HepG2 (cell line): Measurements from ENCODE around the gene KITLG.

Source experiments
- MAZ ChIP-seq, 2 experiments: sonication (generic) in 1 of 2; formaldehyde crosslinking in 1 of 2; IDR thresholded peaks; 2 replicates each; pipeline versions ENCODE4 v1.5.0 to v1.6.1; 2012 to 2020; ENCODE audit warnings: low read depth in 2 of 2, mild to moderate bottlenecking in 2 of 2, borderline replicate concordance in 1 of 2, improper control_type of control experiment in 1 of 2, low read length in 1 of 2, missing genetic modification reagents in 1 of 2, moderate library complexity in 1 of 2
- ZNF292 ChIP-seq: sonication (generic); formaldehyde crosslinking; IDR thresholded peaks from 2 replicates; pipeline ENCODE4 v1.8.1; 2022; ENCODE audit warnings: mild to moderate bottlenecking, low read depth, missing genetic modification reagents, borderline replicate concordance
- TF ChIP-seq, protein P1 (sequence below): sonication (generic); formaldehyde crosslinking; conservative IDR thresholded peaks from 2 replicates; pipeline ENCODE4 v1.8.1; 2023; ENCODE audit warnings: missing genetic modification reagents
- TF ChIP-seq, protein P2 (sequence below): sonication (generic); formaldehyde crosslinking; IDR thresholded peaks from 2 replicates; pipeline ENCODE4 v1.8.1; 2022; ENCODE audit warnings: mild to moderate bottlenecking, missing genetic modification reagents

DNA sequence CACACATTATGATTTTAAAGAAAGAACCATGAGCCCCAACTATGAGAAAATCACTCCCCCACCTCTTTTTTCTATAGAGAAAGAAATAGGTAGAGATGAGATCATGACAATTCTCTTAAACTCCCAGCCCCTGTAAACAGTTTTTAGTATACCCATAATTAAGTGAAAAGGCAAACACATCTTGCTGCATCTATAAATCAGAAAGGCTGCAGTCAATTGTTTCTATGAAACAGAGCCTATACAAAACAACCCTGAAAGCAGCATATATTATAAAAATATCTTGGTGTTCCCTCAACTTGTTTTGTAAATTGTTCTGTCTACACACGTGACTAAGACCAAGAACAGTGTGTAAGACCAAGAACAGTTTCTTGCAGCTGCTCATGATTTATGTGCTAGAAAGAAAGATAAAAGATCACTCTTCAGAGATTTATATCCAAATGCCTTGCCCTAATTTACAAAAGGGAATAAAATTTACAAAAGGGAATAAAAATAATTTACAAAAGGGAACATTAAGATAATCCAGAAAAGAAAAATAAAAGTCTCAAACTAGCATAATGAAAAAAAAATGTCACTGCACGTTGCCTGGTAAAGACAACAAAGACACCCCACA is 4.8 kb downstream of the KITLG start:
- TF ChIP-seq, protein P1, sequence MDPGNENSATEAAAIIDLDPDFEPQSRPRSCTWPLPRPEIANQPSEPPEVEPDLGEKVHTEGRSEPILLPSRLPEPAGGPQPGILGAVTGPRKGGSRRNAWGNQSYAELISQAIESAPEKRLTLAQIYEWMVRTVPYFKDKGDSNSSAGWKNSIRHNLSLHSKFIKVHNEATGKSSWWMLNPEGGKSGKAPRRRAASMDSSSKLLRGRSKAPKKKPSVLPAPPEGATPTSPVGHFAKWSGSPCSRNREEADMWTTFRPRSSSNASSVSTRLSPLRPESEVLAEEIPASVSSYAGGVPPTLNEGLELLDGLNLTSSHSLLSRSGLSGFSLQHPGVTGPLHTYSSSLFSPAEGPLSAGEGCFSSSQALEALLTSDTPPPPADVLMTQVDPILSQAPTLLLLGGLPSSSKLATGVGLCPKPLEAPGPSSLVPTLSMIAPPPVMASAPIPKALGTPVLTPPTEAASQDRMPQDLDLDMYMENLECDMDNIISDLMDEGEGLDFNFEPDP = no peak
- TF ChIP-seq, protein P2, sequence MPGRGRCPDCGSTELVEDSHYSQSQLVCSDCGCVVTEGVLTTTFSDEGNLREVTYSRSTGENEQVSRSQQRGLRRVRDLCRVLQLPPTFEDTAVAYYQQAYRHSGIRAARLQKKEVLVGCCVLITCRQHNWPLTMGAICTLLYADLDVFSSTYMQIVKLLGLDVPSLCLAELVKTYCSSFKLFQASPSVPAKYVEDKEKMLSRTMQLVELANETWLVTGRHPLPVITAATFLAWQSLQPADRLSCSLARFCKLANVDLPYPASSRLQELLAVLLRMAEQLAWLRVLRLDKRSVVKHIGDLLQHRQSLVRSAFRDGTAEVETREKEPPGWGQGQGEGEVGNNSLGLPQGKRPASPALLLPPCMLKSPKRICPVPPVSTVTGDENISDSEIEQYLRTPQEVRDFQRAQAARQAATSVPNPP (CRISPR knock-in tag) = no peak
- TF ChIP-seq MAZ (IDR thresholded peaks at IDR 0.05; ENCODE audit: borderline replicate concordance, low read depth, low read length) = no peak
- TF ChIP-seq MAZ (CRISPR knock-in tag; IDR thresholded peaks at IDR 0.05; ENCODE audit: low read depth) = no peak
- no peak for TF ChIP-seq ZNF292 (CRISPR knock-in tag)
